ENCODE results near the gene SRPK2.
A peak's percentile ranks its signal among the peaks of the same experiment; 100 is the strongest.

The SRPK2 gene

DNA sequence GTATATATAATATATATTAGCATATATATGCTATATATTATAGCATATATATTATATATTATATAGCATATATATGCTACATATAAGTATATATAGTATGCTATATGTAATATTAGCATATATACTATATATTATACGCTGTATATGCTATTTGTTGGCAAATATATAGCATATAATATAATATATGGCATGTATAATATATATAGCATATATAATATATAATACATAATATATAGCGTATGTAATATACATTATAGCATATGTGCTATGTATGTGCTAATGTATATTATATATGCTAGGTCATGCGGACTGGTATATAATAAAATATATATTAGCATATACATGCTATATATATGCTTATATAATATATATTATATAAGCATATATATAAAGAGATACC lies 301.9 kb downstream of the SRPK2 start:
- no peak for FAIRE-seq

DNA sequence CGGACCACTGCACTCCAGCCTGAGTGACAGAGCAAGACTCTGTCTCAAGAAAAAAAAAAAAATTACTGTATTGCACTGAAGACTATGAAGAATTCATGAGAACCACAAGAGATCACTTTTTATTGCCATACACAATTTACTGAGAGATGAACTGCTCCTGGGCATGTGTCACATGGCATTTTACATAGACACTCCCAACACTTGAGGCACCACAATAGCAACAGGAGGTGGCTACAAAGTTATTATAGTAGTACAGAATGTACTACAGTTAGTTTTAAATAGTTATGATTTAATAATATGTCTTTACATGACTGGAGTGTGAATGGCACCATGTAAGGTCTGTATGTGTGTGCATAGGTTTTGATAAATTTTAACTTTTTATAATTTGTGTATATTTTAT lies 304.1 kb downstream of the SRPK2 start:
- peak; percentile 77 for FAIRE-seq

DNA sequence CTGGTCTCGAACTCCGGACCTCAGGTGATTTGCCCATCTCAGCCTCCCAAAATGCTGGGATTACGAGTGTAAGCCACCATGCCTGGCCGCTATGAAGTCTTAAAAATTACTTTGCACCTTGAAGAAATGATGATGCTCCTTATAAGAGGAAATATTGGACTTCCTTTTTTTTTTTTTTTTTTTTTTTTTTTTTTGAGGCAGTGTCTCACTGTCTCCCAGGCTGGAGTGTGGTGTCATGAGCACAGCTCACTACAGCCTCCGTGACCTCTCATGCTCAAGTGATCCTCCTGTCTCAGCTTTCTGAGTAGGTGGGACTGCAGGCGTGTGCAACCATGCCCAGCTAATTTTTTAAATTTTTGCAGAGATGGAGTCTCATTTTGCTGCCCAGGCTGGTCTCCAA lies 309.4 kb downstream of the SRPK2 start:
- no peak for FAIRE-seq

DNA sequence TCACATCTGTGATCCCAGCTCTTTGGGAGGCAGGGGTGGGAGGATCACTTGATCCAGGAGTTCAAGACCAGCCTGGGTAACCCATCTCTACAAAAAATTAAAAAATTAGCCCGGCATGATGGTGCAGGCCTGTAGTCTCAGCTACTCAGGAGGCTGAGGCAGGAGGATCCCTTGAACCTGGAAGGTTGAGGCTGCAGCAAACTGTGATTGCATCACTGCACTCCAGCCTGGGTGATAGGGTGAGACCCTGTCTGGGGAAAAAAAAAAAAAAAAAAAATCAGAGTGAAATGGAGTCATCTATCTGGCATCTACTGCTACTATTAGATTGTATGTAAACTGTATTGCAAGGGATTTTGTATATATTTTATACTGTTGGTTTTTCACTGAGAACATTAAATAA lies 315.6 kb downstream of the SRPK2 start:
- no peak for FAIRE-seq

DNA sequence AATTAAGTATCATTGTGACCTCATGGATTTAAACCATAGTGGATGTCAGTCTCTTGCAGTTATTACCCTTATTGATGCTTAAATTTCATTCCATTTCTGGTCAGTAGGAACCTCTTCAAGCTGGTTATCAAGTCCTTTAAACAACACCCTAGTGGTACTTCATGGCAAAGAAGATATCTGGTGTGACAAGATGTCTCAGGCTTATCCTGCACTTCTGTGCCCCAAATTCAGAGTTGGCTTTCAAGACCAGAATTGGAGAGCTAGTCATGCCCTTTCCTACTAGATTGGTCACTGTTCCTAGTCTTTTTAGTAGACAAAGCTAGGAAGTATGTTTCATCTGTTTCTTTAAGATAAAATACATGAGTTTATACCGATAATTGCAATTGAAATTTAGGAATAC lies 319.8 kb downstream of the SRPK2 start:
- no peak for FAIRE-seq

DNA sequence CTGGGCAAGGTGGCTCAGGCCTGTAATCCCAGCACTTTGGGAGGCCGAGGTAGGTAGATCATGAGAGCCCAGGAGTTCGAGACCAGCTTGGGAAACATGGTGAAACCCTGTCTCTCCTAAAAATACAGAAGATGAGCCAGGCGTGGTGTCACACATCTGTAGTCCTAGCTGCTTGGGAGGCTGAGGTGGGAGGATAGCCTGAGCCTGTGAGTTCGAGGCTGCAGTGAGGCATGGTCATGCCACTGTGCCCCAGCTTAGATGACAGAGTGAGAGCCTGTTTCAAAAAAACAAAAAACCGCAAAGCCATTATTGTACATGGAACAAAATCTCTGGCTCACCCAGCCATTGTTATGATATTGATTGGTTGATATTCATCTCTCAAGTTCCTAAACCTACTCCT lies 321.0 kb downstream of the SRPK2 start:
- FAIRE-seq: no peak

Data from endometrium (tissue), 2 donors.